B cell (primary cell): ENCODE measurements around the gene BOD1. TPM values are rescaled to one million over a fixed set of nuclear protein-coding genes. Genes with fewer than 3 reads are reported as not detected.

Source experiments
- ATAC-seq: fragments of 200-7000 bp; cut with Tn5 transposase; one replicate; pipeline ENCODE4 v1.10.0; 2021; ENCODE audit warnings: low read depth, mild to moderate bottlenecking, moderate number of reproducible peaks, moderate library complexity
- CTCF ChIA-PET: fragments of 350-600 bp; sonication (Branson Sonifier 250); formaldehyde crosslinking; loops from one replicate; lab custom pipeline; 2021; ENCODE audit warnings: antibody characterized with exemption, inconsistent platforms; lab: Charles Lee
- POLR2A ChIA-PET: fragments of 350-600 bp; sonication (Branson Sonifier 250); formaldehyde crosslinking; loops from one replicate; lab custom pipeline; 2021; ENCODE audit warnings: antibody characterized with exemption; lab: Charles Lee
- DNase-seq: peaks from one replicate; pipeline ENCODE4 v3.0.0; 2013
- H2AFZ ChIP-seq: 2 replicates; pipeline ENCODE4 v1.6.1; 2012; ENCODE audit warnings: mild to moderate bottlenecking, low read depth, low read length; ENCODE audit not compliant: insufficient read depth, poor library complexity, severe bottlenecking
- H3K27ac ChIP-seq, 2 donors: 1 replicate in 1 of 2; 2 replicates in 1 of 2; pipeline ENCODE4 v1.5.1; 2012 to 2013; ENCODE audit warnings: low read length in 2 of 2, mild to moderate bottlenecking in 2 of 2, moderate library complexity in 1 of 2
- H3K27me3 ChIP-seq, 4 experiments: fragments of 200-600 bp in 1 of 4; sonication (generic) in 1 of 4; replicated peaks in 1 of 4; 1 replicate in 2 of 4; 2 replicates in 2 of 4; pipeline versions ENCODE4 v1.6.1 to v1.7.0; 2013 to 2016; ENCODE audit warnings: low read length in 3 of 4, mild to moderate bottlenecking in 2 of 4, mixed read lengths in 1 of 4, moderate library complexity in 1 of 4; ENCODE audit not compliant: insufficient read depth in 4 of 4, control insufficient read depth in 3 of 4; ENCODE audit errors: control extremely low read depth in 1 of 4
- H3K36me3 ChIP-seq, 2 experiments: replicated peaks in 1 of 2; 1 replicate in 1 of 2; 2 replicates in 1 of 2; pipeline versions ENCODE4 v1.6.1 to v1.7.1; 2013; ENCODE audit warnings: low read length in 1 of 2; ENCODE audit not compliant: insufficient read depth in 2 of 2, control insufficient read depth in 1 of 2; ENCODE audit errors: control extremely low read depth in 1 of 2, extremely low read depth in 1 of 2
- H3K4me1 ChIP-seq, 2 donors: fragments of 200-600 bp in 1 of 2; sonication (generic) in 1 of 2; 1 replicate in 1 of 2; 2 replicates in 1 of 2; pipeline versions ENCODE4 v1.5.1 to v1.6.1; 2013 to 2017; ENCODE audit warnings: low read length in 2 of 2; ENCODE audit not compliant: control insufficient read depth in 2 of 2, insufficient read depth in 2 of 2
- H3K4me2 ChIP-seq: replicated peaks from 2 replicates; pipeline ENCODE3; 2012; ENCODE audit warnings: mild to moderate bottlenecking, low read depth, low read length; ENCODE audit not compliant: poor library complexity, severe bottlenecking
- H3K4me3 ChIP-seq, 5 experiments: fragments of 200-600 bp in 1 of 5; sonication (generic) in 1 of 5; 1 replicate in 3 of 5; 2 replicates in 2 of 5; pipeline versions ENCODE4 v1.5.1 to v1.7.0; 2011 to 2016; ENCODE audit warnings: low read length in 4 of 5, mild to moderate bottlenecking in 4 of 5, low read depth in 2 of 5, control low read depth in 1 of 5, moderate library complexity in 1 of 5; ENCODE audit not compliant: insufficient read depth in 1 of 5; ENCODE audit errors: control extremely low read depth in 1 of 5, extremely low read depth in 1 of 5
- H3K79me2 ChIP-seq: fragments of 200-600 bp; sonication (generic); one replicate; pipeline ENCODE4 v1.6.0; 2016; ENCODE audit warnings: low read length; ENCODE audit not compliant: control insufficient read depth, insufficient read depth
- H3K9ac ChIP-seq: fragments of 200-600 bp; sonication (generic); 2 replicates; pipeline ENCODE4 v1.6.1; 2017; ENCODE audit warnings: mild to moderate bottlenecking, low read length, moderate library complexity
- H3K9me3 ChIP-seq, 3 donors: one replicate each; pipeline versions ENCODE4 v1.6.1 to v1.7.1; 2013; ENCODE audit warnings: low read length in 2 of 3; ENCODE audit not compliant: control insufficient read depth in 2 of 3, insufficient read depth in 1 of 3; ENCODE audit errors: control extremely low read depth in 1 of 3
- H4K20me1 ChIP-seq: 2 replicates; pipeline ENCODE4 v1.6.0; 2012; ENCODE audit warnings: mild to moderate bottlenecking, low read length; ENCODE audit not compliant: insufficient read depth, control insufficient read depth, poor library complexity, severe bottlenecking
- H3K27ac Mint-ChIP-seq: one replicate; pipeline ENCODE4 v1.8.0; 2021; ENCODE audit warnings: mixed read lengths
- H3K27me3 Mint-ChIP-seq: one replicate; pipeline ENCODE4 v1.8.0; 2021; ENCODE audit warnings: mixed read lengths
- H3K4me1 Mint-ChIP-seq: one replicate; pipeline ENCODE4 v1.8.0; 2021; ENCODE audit warnings: mixed read lengths
- H3K4me3 Mint-ChIP-seq: one replicate; pipeline ENCODE4 v1.8.0; 2021; ENCODE audit warnings: mixed read lengths
- H3K9me3 Mint-ChIP-seq: one replicate; pipeline ENCODE4 v1.8.0; 2022; ENCODE audit warnings: mixed read lengths; ENCODE audit not compliant: insufficient read depth
- EZH2 ChIP-seq: IDR thresholded peaks from 2 replicates; pipeline ENCODE4 v1.6.1; 2012; ENCODE audit warnings: borderline replicate concordance, low read depth, mild to moderate bottlenecking, moderate library complexity, low read length; ENCODE audit not compliant: insufficient read depth, poor library complexity, severe bottlenecking
- WGBS: methylation state at CpG from one replicate; pipeline ENCODE4 v1.1.5; 2013; ENCODE audit warnings: missing lambda C conversion rate; ENCODE audit not compliant: insufficient coverage; 5-methylcytosine and 5-hydroxymethylcytosine counted together
- intact Hi-C: fragments of 100-400 bp; cut with micrococcal nuclease; formaldehyde crosslinking; loops from one replicate; pipeline ENCODE4 v1.10.0; 2022
- polyA plus RNA-seq: library from polyadenylated mRNA; depleted of rRNA; stranded (reverse); fragments of >200 nt; gene quantifications from 2 replicates; pipeline ENCODE4 v1.2.3, GENCODE V29; 2012
- total RNA-seq, 2 donors: library from RNA; stranded (reverse); fragments of 120-200 nt in 1 of 2; gene quantifications; 1 replicate in 1 of 2; 2 replicates in 1 of 2; pipeline versions ENCODE4 v1.2.3 to v1.2.4, GENCODE V29; 2013 to 2022
- TF ChIP-seq, protein P1 (sequence below): fragments of 200-600 bp; IDR thresholded peaks from one replicate; pipeline ENCODE4 v1.8.0; 2022; ENCODE audit warnings: antibody characterized with exemption, mild to moderate bottlenecking

BOD1 gene
- total and polyA plus RNA-seq, 2 donors (not counting 1 experiment from before 2014, with no cell fraction given): 15.1 to 34.7 TPM

DNA sequence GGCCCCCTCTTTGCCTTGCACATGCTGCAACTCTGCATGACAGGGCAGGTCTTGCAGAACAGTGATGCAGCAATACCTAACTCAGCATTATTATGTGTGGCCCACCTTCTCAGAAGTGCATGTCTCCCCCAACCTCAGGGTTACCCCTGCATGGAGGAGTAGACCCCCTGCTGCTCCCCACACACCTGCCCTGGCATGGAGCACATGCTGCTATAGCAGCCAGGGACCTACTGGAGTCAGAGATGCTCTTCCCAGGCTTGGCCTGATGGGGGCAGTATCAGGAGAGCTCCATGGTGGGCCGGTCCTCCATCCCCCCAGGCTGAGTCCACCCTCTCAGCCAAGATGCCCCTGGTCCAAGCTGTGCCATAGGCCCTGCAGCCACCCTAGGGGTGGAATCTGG, 13.2 kb upstream of the BOD1 start:
- 63% methylated on average over 1 of the region's 1 CpG for WGBS
- no peaks in the 10 kb centered on the region for H4K20me1 ChIP-seq
- Mint-ChIP-seq H3K4me1 (peaks cover 15% of the 10 kb centered on the region), H3K4me3 (no peak overlapping the region), H3K27ac (no peak overlapping the region), H3K9me3 (no peaks in the 10 kb centered on the region), H3K27me3 (peaks cover 5% of the 10 kb centered on the region)
- H3K79me2 ChIP-seq: no peaks in the 10 kb centered on the region
- no peaks in the 10 kb centered on the region for H3K36me3 ChIP-seq
- DNase-seq (no peak), ATAC-seq (no peak)
- H3K9me3 ChIP-seq: no peaks in the 10 kb centered on the region
- H2AFZ ChIP-seq: no peak overlapping the region
- no peaks in the 10 kb centered on the region for H3K27me3 ChIP-seq
- H3K9ac ChIP-seq: no peak overlapping the region
- H3K4me2 ChIP-seq: no peak overlapping the region
- ChIA-PET POLR2A (no interaction called here), CTCF (interaction anchor here (0.7 to 1.3 kb wide), 5 partner anchors 13 to 296 kb away, joined by 3 to 5 read pairs (median 4); partner anchors contain the start of gene BOD1)
- TF ChIP-seq EZH2: no peak
- H3K4me3 ChIP-seq: no peak overlapping the region
- no peak overlapping the region for H3K27ac ChIP-seq
- peaks cover 7 to 12% of the 10 kb centered on the region in 2 donors for H3K4me1 ChIP-seq
- intact Hi-C loops: no loop called here

DNA sequence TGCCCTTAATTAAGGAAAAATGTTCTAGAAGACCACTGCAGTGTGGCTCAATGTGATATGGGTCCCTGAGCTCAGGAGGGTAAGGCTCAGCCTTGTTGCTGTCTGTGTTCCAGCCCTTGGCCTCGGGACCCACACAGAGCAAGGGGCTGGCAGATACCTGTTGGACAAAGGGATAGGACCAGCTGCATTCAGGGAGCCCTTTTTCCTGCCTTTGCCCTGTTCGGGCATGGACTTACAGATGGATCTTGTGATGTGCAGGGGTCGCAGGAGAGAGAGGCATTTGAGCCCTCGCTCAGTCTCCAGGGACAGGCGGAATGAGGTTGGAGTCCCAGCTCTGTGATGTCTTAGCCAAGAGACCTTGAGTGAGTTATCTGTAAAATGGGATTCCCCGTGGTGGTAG, 12.1 kb upstream of the BOD1 start:
- ChIA-PET POLR2A (interaction anchor here (0.6 kb wide), 1 partner anchor 69 kb away, joined by 5 read pairs; no protein-coding TSS in a partner anchor), CTCF (interaction anchor here (0.8 to 3.8 kb wide), 6 partner anchors 10 to 344 kb away, joined by 3 to 15 read pairs (median 4); no protein-coding TSS in a partner anchor)
- Histone ChIP-seq H4K20me1 (no peaks in the 10 kb centered on the region), H3K4me2 (no peak overlapping the region), H3K36me3 (no peaks in the 10 kb centered on the region), H2AFZ (no peak overlapping the region), H3K4me3 (no peak overlapping the region), H3K9me3 (no peaks in the 10 kb centered on the region), H3K27me3 (no peaks in the 10 kb centered on the region), H3K9ac (no peak overlapping the region), H3K4me1 (peaks cover 7 to 12% of the 10 kb centered on the region in 2 donors), H3K27ac (no peak overlapping the region), H3K79me2 (no peaks in the 10 kb centered on the region)
- no peak overlapping the region for H3K4me3 Mint-ChIP-seq
- peaks cover 5% of the 10 kb centered on the region for H3K27me3 Mint-ChIP-seq
- no peak overlapping the region for H3K27ac Mint-ChIP-seq
- 93% methylated on average over 6 of the region's 6 CpGs for WGBS
- H3K9me3 Mint-ChIP-seq: no peaks in the 10 kb centered on the region
- H3K4me1 Mint-ChIP-seq: peaks cover 15% of the 10 kb centered on the region
- DNase-seq: no peak
- no peak for ATAC-seq
- intact Hi-C loops: no loop called here
- TF ChIP-seq EZH2: no peak
- TF ChIP-seq, protein P1, sequence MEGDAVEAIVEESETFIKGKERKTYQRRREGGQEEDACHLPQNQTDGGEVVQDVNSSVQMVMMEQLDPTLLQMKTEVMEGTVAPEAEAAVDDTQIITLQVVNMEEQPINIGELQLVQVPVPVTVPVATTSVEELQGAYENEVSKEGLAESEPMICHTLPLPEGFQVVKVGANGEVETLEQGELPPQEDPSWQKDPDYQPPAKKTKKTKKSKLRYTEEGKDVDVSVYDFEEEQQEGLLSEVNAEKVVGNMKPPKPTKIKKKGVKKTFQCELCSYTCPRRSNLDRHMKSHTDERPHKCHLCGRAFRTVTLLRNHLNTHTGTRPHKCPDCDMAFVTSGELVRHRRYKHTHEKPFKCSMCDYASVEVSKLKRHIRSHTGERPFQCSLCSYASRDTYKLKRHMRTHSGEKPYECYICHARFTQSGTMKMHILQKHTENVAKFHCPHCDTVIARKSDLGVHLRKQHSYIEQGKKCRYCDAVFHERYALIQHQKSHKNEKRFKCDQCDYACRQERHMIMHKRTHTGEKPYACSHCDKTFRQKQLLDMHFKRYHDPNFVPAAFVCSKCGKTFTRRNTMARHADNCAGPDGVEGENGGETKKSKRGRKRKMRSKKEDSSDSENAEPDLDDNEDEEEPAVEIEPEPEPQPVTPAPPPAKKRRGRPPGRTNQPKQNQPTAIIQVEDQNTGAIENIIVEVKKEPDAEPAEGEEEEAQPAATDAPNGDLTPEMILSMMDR: no peak
